GM06990 (cell line): Measurements from ENCODE around the gene LRTM1.

Experiments used
- DNase-seq: peaks from one replicate; pipeline ENCODE4 v3.0.0-alpha.2; 2011; ENCODE audit not compliant: insufficient read length; ENCODE audit errors: extremely low read depth
- H3K27me3 ChIP-seq: replicated peaks from 2 replicates; pipeline ENCODE4 v1.6.0; 2011; ENCODE audit warnings: low read length; ENCODE audit not compliant: control insufficient read depth, insufficient read depth
- H3K36me3 ChIP-seq: 2 replicates; pipeline ENCODE4 v1.5.1; 2011; ENCODE audit warnings: low read length; ENCODE audit not compliant: control insufficient read depth, insufficient read depth
- H3K4me3 ChIP-seq: replicated peaks from 2 replicates; pipeline ENCODE4 v1.5.1; 2011; ENCODE audit warnings: low read depth, mild to moderate bottlenecking, control low read depth, low read length
- TF ChIP-seq, protein P1 (sequence below): IDR thresholded peaks from 2 replicates; pipeline ENCODE4 v1.5.1; 2011; ENCODE audit warnings: low read length, control low read depth, mild to moderate bottlenecking, inconsistent platforms; ENCODE audit not compliant: insufficient read depth, poor library complexity, severe bottlenecking

The LRTM1 gene

DNA sequence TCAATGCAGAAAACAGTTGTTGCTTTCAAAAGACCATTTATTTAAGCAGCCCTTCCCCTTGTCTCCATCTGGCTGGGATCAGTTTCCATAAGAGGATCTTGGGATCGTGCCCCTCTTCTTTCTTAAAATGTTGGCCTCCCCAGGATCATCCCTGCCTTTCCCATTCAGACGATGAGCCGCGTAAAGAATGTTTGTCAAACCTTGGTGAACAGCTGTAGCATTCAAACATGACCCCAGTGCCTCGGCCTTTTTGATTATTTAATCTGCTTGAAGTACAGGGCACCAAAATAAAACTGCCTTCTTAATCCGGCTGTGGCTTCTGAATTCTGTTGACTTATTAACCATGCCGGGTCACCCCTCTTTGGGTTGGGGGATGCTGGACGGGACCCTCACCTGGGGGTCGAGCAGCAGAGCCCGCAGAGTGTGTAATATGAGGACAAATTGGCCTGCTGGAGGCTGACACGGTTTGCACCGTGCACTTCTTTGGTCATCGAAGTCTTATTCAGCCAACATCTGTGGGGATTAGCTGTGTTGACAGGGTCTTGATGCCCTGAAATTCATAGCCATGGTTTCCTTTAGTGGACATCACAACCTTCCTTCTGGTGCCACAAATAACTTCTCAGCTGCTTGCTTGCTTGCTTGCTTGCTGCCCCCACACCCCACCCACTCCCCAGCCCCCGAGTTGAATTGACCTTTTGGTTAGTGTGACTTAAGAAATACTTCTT is at the start of gene LRTM1:
Gene LRTM1 (minus strand): TSS at position 14 of the 725 bp plus-strand sequence. CDS start 148 bp downstream, outside the sequence.
- Histone ChIP-seq H3K27me3 (no peaks in the 10 kb centered on the region), H3K36me3 (no peaks in the 10 kb centered on the region), H3K4me3 (no peak within 1 kb of the TSS)
- no peak for DNase-seq
- TF ChIP-seq, protein P1, sequence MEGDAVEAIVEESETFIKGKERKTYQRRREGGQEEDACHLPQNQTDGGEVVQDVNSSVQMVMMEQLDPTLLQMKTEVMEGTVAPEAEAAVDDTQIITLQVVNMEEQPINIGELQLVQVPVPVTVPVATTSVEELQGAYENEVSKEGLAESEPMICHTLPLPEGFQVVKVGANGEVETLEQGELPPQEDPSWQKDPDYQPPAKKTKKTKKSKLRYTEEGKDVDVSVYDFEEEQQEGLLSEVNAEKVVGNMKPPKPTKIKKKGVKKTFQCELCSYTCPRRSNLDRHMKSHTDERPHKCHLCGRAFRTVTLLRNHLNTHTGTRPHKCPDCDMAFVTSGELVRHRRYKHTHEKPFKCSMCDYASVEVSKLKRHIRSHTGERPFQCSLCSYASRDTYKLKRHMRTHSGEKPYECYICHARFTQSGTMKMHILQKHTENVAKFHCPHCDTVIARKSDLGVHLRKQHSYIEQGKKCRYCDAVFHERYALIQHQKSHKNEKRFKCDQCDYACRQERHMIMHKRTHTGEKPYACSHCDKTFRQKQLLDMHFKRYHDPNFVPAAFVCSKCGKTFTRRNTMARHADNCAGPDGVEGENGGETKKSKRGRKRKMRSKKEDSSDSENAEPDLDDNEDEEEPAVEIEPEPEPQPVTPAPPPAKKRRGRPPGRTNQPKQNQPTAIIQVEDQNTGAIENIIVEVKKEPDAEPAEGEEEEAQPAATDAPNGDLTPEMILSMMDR: no peak

DNA sequence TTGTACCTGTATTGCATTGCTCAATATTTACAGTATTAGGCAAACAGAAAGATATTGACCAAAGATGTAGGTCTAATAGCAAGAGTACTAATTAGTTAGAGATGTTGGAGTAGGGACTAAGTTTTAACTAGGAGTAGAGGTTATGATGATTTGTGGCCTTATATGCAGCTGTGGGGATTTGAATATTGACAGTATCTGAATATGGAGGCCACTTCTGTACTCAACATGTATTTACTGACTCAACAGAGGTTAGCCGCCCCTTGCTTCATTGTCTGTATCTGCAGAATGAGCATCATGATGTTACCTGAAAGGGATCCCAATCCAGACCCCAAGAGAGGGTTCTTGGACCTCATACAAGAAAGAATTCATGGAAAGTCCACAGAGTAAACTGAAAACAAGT is 49.6 kb upstream of the LRTM1 start:
- Histone ChIP-seq H3K4me3 (no peak overlapping the region), H3K36me3 (no peaks in the 10 kb centered on the region), H3K27me3 (no peaks in the 10 kb centered on the region)
- TF ChIP-seq, protein P1: no peak
- no peak for DNase-seq

DNA sequence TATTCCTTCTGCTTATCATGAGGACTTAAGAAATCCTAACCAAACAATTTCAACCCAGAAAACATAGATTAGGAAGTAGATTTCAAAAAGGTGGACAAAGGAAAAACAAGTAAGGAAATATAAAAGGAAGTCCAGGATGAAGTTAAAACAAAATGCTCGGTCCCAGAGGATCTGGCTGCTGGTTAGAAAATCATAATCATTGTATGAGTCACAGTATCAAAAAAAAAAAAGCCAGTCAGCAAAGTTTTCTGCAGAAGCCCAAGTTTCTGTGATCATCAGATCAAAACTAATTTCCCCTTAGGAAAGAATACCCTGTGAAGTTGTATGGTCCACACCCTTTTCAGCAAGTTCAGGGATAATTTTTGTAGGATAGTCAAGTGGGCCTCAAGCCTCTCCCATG is 43.0 kb upstream of the LRTM1 start:
- no peak for DNase-seq
- TF ChIP-seq, protein P1: no peak
- peaks cover 2% of the 10 kb centered on the region; the same call in 1 of the 2 replicates for H3K27me3 ChIP-seq

DNA sequence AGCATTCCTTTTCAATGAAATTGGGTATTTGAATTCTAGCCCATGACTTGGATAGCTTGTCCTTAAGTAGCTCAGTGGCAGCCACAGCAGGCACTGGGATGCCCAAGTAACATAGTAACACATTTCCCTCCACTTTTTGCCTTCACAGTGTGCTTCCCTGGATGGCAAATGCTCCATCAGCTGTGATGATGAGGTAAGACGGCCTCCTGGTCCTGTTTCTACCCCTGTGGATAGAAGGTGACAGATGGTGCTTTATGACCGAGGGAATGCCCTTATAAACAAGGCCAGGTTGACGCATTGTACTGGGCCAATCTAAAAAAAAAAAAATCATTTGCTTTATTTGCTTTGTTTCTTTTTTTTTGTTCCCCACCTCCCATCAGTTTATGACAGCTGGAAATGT is 41.8 kb upstream of the LRTM1 start:
- H3K4me3 ChIP-seq: no peak overlapping the region
- no peaks in the 10 kb centered on the region for H3K36me3 ChIP-seq
- TF ChIP-seq, protein P1: no peak
- no peak for DNase-seq
- H3K27me3 ChIP-seq: peaks cover 2% of the 10 kb centered on the region; the same call in 1 of the 2 replicates

More for the DNA sequence above, 43.0 kb upstream of the LRTM1 start:
- H3K36me3 ChIP-seq: no peaks in the 10 kb centered on the region
- H3K4me3 ChIP-seq: no peak overlapping the region

DNA sequence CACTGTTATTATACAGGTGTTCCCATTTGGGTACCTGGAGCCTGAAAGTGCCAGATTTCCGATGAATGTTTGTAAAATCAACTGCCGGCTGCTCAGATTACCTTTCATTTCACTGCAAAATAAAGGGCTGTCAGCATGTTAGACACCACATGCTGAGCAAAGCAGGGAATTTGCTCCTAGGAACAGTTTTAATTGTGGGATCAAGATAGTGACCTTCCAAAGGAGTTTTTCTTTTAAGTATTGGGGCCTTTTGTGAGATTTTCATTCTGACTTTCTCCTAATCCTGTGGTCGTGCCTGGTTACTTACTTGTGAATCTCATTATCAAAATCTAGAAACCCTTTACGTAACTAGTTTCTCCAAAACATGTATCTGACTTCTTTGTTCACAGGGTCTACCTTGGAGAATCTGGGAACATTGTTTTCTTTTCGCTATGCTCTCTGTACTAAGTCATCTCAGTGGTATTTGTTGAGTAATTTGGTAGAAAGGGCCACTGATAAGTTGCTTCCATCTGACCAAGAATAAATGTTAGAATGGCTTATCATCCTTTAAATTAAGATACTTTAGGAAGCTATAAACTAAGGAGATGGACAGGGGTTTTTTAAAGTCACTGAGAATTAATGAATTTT is 40.8 kb upstream of the LRTM1 start:
- no peak overlapping the region for H3K4me3 ChIP-seq
- H3K27me3 ChIP-seq: peaks cover 2% of the 10 kb centered on the region; the same call in 1 of the 2 replicates
- TF ChIP-seq, protein P1: no peak
- no peaks in the 10 kb centered on the region for H3K36me3 ChIP-seq
- no peak for DNase-seq
